Epithelial cell of proximal tubule (primary cell): ENCODE data around the gene C11orf98. TPM values are rescaled to one million over a fixed set of nuclear protein-coding genes. Genes with fewer than 3 reads are reported as not detected.
"Not testable (repeated sequence)": the region's sequence is repeated elsewhere in the genome, so short reads cannot be mapped to it uniquely, and the experiment has no call there.

Source experiments
- DNase-seq: peaks from one replicate; pipeline ENCODE4 v3.0.0-alpha.2; 2011; ENCODE audit warnings: low read depth
- H3K4me3 ChIP-seq: 2 replicates; pipeline ENCODE4 v1.5.1; 2011; ENCODE audit warnings: low read depth, mild to moderate bottlenecking, low read length
- total RNA-seq: library from RNA; depleted of rRNA; stranded (reverse); fragments of >200 nt; gene quantifications from 2 replicates; pipeline ENCODE4 v1.2.3, GENCODE V29; 2015
- TF ChIP-seq, protein P1 (sequence below): conservative IDR thresholded peaks from 2 replicates; pipeline ENCODE4 v1.5.1; 2012; ENCODE audit warnings: low read depth, mild to moderate bottlenecking, low read length

The C11orf98 gene
- total RNA-seq, 1 donor from 2014 or later, result 125 TPM

- TF ChIP-seq, protein P1, sequence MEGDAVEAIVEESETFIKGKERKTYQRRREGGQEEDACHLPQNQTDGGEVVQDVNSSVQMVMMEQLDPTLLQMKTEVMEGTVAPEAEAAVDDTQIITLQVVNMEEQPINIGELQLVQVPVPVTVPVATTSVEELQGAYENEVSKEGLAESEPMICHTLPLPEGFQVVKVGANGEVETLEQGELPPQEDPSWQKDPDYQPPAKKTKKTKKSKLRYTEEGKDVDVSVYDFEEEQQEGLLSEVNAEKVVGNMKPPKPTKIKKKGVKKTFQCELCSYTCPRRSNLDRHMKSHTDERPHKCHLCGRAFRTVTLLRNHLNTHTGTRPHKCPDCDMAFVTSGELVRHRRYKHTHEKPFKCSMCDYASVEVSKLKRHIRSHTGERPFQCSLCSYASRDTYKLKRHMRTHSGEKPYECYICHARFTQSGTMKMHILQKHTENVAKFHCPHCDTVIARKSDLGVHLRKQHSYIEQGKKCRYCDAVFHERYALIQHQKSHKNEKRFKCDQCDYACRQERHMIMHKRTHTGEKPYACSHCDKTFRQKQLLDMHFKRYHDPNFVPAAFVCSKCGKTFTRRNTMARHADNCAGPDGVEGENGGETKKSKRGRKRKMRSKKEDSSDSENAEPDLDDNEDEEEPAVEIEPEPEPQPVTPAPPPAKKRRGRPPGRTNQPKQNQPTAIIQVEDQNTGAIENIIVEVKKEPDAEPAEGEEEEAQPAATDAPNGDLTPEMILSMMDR, result no peak
- peak overlapping the region; percentile 69 for H3K4me3 ChIP-seq
- no peak for DNase-seq
Measured at GRCh38 chr11:62665599-62666258, 719 bp upstream of the C11orf98 start.

DNA sequence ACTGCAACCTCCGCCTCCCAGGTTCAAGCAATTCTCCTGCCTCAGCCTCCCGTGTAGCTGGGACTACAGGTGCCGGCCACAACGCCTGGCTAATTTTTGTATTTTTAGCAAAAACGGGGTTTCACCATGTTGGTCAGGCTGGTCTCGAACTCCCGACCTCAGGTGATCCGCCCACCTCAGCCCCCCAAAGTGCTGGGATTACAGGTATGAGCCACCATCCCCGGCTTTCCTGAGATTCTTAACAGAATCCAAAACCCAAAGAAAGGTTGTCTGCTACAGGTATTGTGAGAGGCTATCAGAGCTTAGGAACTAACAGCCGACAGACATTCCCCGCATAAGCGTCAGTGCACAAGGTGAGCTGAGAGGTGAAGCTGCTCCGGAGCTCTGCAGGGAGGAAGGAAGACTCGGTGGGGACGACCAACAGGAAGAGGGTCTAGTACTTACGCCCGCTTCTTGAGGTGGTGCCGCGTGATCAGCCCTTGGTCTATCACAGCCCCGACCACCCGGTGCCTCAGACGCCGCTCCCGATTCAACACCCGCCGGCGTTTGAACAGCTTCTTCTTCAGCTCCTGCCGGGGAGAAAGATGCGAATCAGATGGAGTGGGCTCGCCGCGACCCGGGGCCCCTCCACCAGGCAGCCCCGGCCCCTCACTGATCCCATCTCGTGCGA, 470 bp downstream of the C11orf98 start:
- H3K4me3 ChIP-seq, result peak overlapping the region; percentile 69
- TF ChIP-seq, protein P1, result no peak
- DNase-seq, result no peak

- H3K4me3 ChIP-seq, result no peak overlapping the region
- TF ChIP-seq, protein P1, result no peak
- no peak for DNase-seq
Measured at GRCh38 chr11:62656796-62657429, 8.1 kb downstream of the C11orf98 start.

DNA sequence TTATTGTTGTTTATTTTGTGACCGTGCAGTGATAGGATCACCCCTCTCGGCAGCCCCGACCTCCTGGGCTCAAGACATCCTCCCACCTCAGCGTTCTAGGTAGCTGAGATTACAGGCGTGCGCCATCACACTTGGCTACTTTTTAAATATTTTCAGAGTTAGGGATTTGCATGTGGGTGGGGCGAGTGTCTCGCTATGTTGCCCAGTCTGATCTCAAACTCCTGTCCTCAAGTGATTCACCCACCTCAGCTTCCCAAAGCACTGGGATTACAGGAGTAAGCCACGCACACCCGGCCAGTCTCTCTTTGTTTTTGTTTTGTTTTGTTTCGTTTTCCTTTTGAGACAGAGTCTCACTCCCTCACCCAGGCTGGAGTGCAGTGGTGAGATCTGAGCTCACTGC, 10.7 kb downstream of the C11orf98 start:
- no peak for DNase-seq
- TF ChIP-seq, protein P1, result no peak
- H3K4me3 ChIP-seq, result no peak overlapping the region

- peak overlapping the region; percentile 72 for H3K4me3 ChIP-seq
- DNase-seq, result no peak
- TF ChIP-seq, protein P1, result no peak
Measured at GRCh38 chr11:62652161-62653006, 12.6 kb downstream of the C11orf98 start.

GRCh38 chr11:62650283-62650682, 14.7 kb downstream of the C11orf98 start:
- H3K4me3 ChIP-seq, DNase-seq: not testable (repeated sequence)

DNA sequence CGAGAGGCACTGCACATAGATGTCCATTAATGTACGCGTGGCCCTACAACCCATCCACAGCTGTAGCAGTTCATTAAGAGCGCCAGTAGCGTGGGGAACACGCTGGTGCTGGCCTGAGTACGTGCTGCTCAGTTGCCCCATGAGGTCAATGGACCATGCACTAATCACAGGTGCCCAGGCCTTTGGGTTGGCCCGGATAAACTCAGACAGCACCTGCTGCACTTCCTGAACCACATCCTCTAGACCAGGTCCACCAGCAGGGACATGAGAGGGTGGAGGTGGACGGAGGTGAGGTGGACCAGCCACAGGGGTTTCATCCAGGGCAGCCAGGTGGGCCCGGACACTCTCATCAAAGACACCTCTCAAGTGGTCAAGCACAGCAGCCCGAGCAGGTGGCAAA, 15.5 kb downstream of the C11orf98 start:
- TF ChIP-seq, protein P1, result no peak
- no peak overlapping the region for H3K4me3 ChIP-seq
- no peak for DNase-seq
